Adrenal gland (tissue), 12 donors: ENCODE measurements around the gene CETN3. TPM values are rescaled to one million over a fixed set of nuclear protein-coding genes. Genes with fewer than 3 reads are reported as not detected.
"Not testable (repeated sequence)": the region's sequence is repeated elsewhere in the genome, so short reads cannot be mapped to it uniquely, and the experiment has no call there.

Experiments
- DNase-seq, 7 donors: peaks; one replicate each; pipeline ENCODE4 v3.0.0-alpha.2; 2019 to 2020
- H3K27ac ChIP-seq, 5 donors: fragments of 200-600 bp; sonication (generic) in 4 of 5; 1 replicate in 3 of 5; 2 replicates in 2 of 5; pipeline versions ENCODE4 v1.5.1 to v1.8.0; 2016 to 2020; ENCODE audit warnings: mild to moderate bottlenecking in 1 of 5
- H3K27me3 ChIP-seq: fragments of 200-600 bp; 2 replicates; pipeline ENCODE4 v1.8.0; 2021
- H3K36me3 ChIP-seq, 2 donors: fragments of 200-600 bp; replicated peaks in 1 of 2; 1 replicate in 1 of 2; 2 replicates in 1 of 2; pipeline versions ENCODE4 v1.5.1 to v1.8.0; 2018 to 2022
- H3K4me1 ChIP-seq, 2 donors: fragments of 200-600 bp; replicated peaks in 1 of 2; 1 replicate in 1 of 2; 2 replicates in 1 of 2; pipeline versions ENCODE4 v1.5.1 to v1.8.0; 2018 to 2021
- H3K4me3 ChIP-seq, 4 donors: fragments of 200-600 bp; sonication (generic) in 3 of 4; one replicate each; pipeline ENCODE4 v1.5.1; 2016 to 2018
- H3K9me3 ChIP-seq, 3 donors: fragments of 200-600 bp; sonication (generic) in 1 of 3; replicated peaks in 1 of 3; 1 replicate in 2 of 3; 2 replicates in 1 of 3; pipeline versions ENCODE4 v1.5.1 to v1.8.0; 2016 to 2021
- POLR2A ChIP-seq, 2 donors: fragments of 450-650 bp; IDR thresholded peaks; one replicate each; pipeline ENCODE4 v1.6.1; 2017; ENCODE audit warnings: antibody characterized with exemption in 2 of 2, mild to moderate bottlenecking in 2 of 2, moderate library complexity in 1 of 2
- WGBS, 4 donors: extraction: QIAGEN DNeasy Blood & Tissue Kit in 2 of 4; methylation state at CpG; one replicate each; pipeline versions ENCODE4 v1.1.5 to v1.1.7; 2013 to 2017; 5-methylcytosine and 5-hydroxymethylcytosine counted together
- intact Hi-C, 2 donors: fragments of 100-400 bp; cut with DNase I; formaldehyde crosslinking; loops; one replicate each; pipeline versions ENCODE4 v1.14.1 to v1.15.0; 2022 to 2023
- polyA plus RNA-seq, 3 donors: library from polyadenylated mRNA; stranded (reverse); fragments of 200-250 nt in 2 of 3; fragments of 350-450 nt in 1 of 3; fragmentation: Illumina TruSeq in 1 of 3; extraction: RNeasy Lipid Tissue Mini Kit (QIAGEN cat#74804) in 1 of 3; gene quantifications; one replicate each; pipeline ENCODE4 v1.2.3, GENCODE V29; 2013 to 2014
- total RNA-seq, 9 donors: library from RNA; depleted of rRNA in 4 of 9; stranded (reverse); fragments of >200 nt in 4 of 9; fragments of 120-200 nt in 1 of 9; fragmentation: NEBNext Ultra II Directional in 1 of 9; extraction: Animal tissue kit (Norgen Biotek cat#: 25700) in 1 of 9; gene quantifications; one replicate each; pipeline versions ENCODE4 v1.1.0 to v1.2.4, GENCODE V29; 2013 to 2023
- TF ChIP-seq, protein P1 (sequence below), 6 experiments: fragments of 450-650 bp in 4 of 6; fragments of 200-600 bp in 2 of 6; sonication (generic) in 1 of 6; IDR thresholded peaks; 1 replicate in 5 of 6; 2 replicates in 1 of 6; pipeline versions ENCODE4 v1.5.1 to v1.8.0; 2016 to 2021; ENCODE audit warnings: antibody characterized with exemption in 6 of 6, mild to moderate bottlenecking in 2 of 6, moderate library complexity in 1 of 6
- donor health status: healthy with polysubstance abuse.
- donor health status: Bipolar disorder and iron deficiency.
- donor health status: DM: yes; HTN: yes; CAD: no.
- donor health status: DM: no; HTN: no; CAD: no.
- donor health status: DM: no; HTN: no; CAD: no.
- donor health status: DM: yes; HTN: yes; CAD: no.

The CETN3 gene
- total and polyA plus RNA-seq, 12 donors, result 5.0 to 59.2 (median 20.4) TPM

DNA sequence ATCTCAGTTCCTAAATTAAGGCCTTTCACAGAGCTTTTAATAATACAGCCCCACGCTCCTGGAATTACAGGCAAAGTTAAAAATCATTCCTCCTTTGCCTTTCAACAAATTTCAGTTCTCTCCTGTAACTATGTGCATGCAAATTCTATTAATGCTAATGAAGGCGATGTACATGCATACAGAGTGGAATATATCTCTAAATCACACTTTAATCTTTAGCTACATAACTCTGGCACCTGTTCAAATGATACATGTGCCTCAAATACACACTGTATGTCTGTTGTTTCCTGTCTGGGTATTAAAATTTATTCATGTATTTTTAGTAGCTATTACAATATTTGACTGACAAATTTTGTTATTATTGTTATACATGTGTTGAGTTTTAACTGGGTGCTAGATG is 30.8 kb downstream of the CETN3 start:
- 74 to 90% (median 82%) methylated on average over 2 of the region's 2 CpGs for WGBS, 4 donors

DNA sequence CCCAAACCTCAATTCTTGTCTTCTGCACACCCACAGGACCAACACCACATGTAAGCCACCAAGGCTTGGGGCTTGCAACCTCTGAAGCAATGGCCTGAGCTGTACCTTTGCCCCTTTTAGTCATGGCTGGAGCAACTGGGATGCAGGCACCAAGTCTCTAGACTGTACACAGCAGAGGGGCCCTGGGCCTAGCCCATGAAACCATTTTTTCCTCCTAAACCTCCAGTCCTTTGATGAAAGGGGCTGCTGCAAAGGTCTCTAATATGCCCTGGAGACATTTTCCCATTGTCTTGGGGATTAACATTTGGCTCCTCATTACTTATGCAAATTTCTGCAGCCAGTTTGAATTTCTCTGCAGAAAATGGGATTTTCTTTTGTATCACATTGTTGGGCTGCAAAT is 38.3 kb downstream of the CETN3 start:
- DNase-seq, H3K4me3 ChIP-seq, intact Hi-C loops, H3K27ac ChIP-seq, H3K9me3 ChIP-seq, H3K36me3 ChIP-seq, H3K4me1 ChIP-seq, H3K27me3 ChIP-seq: not testable (repeated sequence)

More for the DNA sequence above, 30.8 kb downstream of the CETN3 start:
- no peak overlapping the region for H3K27ac ChIP-seq
- DNase-seq, result no peak
- TF ChIP-seq, protein P1, sequence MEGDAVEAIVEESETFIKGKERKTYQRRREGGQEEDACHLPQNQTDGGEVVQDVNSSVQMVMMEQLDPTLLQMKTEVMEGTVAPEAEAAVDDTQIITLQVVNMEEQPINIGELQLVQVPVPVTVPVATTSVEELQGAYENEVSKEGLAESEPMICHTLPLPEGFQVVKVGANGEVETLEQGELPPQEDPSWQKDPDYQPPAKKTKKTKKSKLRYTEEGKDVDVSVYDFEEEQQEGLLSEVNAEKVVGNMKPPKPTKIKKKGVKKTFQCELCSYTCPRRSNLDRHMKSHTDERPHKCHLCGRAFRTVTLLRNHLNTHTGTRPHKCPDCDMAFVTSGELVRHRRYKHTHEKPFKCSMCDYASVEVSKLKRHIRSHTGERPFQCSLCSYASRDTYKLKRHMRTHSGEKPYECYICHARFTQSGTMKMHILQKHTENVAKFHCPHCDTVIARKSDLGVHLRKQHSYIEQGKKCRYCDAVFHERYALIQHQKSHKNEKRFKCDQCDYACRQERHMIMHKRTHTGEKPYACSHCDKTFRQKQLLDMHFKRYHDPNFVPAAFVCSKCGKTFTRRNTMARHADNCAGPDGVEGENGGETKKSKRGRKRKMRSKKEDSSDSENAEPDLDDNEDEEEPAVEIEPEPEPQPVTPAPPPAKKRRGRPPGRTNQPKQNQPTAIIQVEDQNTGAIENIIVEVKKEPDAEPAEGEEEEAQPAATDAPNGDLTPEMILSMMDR (IDR thresholded peaks at IDR 0.05), result no peak
- no peak for TF ChIP-seq POLR2A (IDR thresholded peaks at IDR 0.05)
- H3K4me1 ChIP-seq, result no peaks in the 10 kb centered on the region
- no peaks in the 10 kb centered on the region for H3K9me3 ChIP-seq
- H3K4me3 ChIP-seq, result no peak overlapping the region
- H3K36me3 ChIP-seq, result no peaks in the 10 kb centered on the region
- intact Hi-C loops, result no loop called here
- H3K27me3 ChIP-seq, result no peaks in the 10 kb centered on the region

DNA sequence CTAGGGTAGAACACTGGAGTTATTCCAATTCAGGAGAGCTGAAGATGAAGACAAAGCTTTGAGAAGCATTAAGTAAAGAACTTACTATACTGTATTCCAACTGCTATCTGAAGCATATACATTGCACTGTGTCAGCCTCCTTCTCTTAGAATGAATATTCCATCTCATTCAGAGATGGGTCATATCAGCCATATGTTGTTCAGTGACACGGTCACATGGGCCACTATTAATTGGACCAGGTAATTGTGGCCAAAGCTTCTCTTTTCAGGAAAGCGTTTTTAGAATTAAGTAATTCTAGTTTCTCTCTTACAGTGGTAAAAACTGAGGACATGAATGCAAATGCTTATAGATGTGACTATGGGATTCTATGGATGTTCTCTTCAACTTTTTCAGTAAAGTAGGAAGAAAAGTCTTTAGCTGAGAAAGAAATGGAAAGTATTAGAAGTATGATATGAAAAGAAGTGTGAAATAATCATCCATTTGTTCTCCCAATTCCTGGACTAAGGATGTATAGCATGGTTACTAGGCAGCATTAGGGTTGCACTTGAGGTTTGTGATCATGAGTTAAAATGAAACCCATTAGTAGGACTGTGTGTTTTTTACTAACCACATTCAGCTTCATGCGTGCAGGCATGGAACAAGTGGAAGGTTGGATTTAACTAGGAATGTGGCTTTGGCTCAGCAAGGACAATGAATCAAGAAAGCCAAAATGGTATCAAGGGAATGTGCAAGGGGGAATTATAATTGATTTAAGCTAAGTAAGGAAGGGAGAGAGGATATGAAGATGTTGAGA is 40.9 kb downstream of the CETN3 start:
- Histone ChIP-seq H3K9me3 (no peaks in the 10 kb centered on the region), H3K27ac (no peak overlapping the region), H3K36me3 (no peaks in the 10 kb centered on the region), H3K4me3 (no peak overlapping the region), H3K4me1 (no peaks in the 10 kb centered on the region), H3K27me3 (no peaks in the 10 kb centered on the region)
- intact Hi-C loops, result no loop called here
- 79 to 86% (median 82%) methylated on average over 3 of the region's 3 CpGs for WGBS, 4 donors
- DNase-seq, result no peak
- no peak for TF ChIP-seq POLR2A (IDR thresholded peaks at IDR 0.05)
- TF ChIP-seq, protein P1 (IDR thresholded peaks at IDR 0.05), result no peak

DNA sequence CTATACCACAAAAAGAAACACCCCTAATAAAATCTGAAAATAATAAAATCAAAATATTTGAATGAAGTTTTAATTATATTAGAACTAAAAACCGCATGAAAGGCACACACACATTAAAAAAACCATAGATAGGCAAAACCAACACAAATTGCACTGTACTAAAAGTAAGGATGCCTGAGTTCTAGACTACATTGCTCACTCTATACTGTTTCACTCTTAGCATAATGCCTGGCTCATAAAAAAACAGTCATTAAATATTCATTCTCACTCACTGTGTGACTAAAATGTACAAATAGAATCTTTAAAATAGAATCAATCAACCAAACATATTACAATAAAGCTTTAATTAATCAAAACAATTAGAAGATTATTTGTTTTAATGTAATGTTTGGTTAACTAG is 41.7 kb downstream of the CETN3 start:
- Histone ChIP-seq H3K27ac (no peak overlapping the region), H3K4me1 (no peaks in the 10 kb centered on the region), H3K4me3 (no peak overlapping the region), H3K27me3 (no peaks in the 10 kb centered on the region), H3K9me3 (no peaks in the 10 kb centered on the region), H3K36me3 (no peaks in the 10 kb centered on the region)
- no peak for TF ChIP-seq POLR2A (IDR thresholded peaks at IDR 0.05)
- TF ChIP-seq, protein P1 (IDR thresholded peaks at IDR 0.05), result no peak
- 49 to 77% (median 67%) methylated on average over 1 of the region's 1 CpG for WGBS, 4 donors
- DNase-seq, result no peak
- intact Hi-C loops, result no loop called here

DNA sequence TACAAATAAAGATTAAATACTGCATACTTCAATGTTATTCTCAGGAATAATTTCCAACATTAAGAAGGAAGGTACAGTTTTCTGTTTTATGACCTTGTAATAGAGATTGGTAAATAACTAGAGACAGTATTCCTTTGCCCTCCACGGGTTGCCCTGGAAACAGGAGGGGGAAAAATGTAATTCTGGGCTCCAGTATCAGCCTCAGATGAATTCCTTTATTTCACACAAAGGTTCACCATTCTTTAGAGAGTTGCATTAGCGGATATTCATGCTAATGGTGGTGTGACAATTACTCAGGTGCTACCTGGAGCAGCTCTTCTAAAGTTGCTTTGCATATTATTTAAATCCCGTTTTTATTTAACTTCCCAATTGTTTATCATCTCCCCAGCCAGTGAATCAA is 42.6 kb downstream of the CETN3 start:
- H3K4me1 ChIP-seq, result no peaks in the 10 kb centered on the region
- TF ChIP-seq, protein P1 (IDR thresholded peaks at IDR 0.05), result no peak
- no peak for TF ChIP-seq POLR2A (IDR thresholded peaks at IDR 0.05)
- no peak overlapping the region for H3K4me3 ChIP-seq
- no peak overlapping the region for H3K27ac ChIP-seq
- no peaks in the 10 kb centered on the region for H3K36me3 ChIP-seq
- whole genome bisulfite sequencing, 4 donors, result 39 to 46% (median 43%) methylated on average over 3 of the region's 3 CpGs
- DNase-seq, result no peak
- intact Hi-C loops, result no loop called here
- H3K27me3 ChIP-seq, result no peaks in the 10 kb centered on the region
- no peaks in the 10 kb centered on the region for H3K9me3 ChIP-seq
